GM20431 (cell line): ENCODE data around the gene TJP2.

Experiments
- in situ Hi-C: fragments of 300-500 bp; cut with MseI, MboI; formaldehyde crosslinking; loops from one replicate; pipeline ENCODE4 v1.15.0; 2020; ENCODE audit warnings: low sequenced_read_pairs; ENCODE audit not compliant: unreplicated experiment

The TJP2 gene

GRCh38 chr9:69313175-69313574, 139.1 kb downstream of the TJP2 start:
- in situ Hi-C loops: no loop called here

- in situ Hi-C loops: no loop called here
Observed at GRCh38 chr9:69314547-69314946, 140.5 kb downstream of the TJP2 start.

DNA sequence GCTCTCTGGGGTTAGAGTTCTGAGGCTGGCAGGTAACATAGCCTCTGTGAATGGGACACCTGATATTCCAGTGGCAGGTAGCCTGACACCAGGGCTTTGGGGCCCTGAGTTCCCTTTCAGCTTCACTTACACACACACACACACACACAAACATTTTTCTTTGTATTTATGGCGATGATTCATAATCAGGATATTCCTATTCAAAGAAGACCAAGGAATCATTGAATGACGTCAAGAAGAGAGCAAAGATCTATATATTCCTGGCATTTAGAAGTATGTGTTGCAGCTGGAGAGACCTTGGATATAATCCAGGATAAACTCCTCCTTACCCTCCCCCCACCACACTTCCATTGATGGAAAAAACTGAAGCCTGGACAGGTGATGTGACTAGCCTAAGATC, 143.0 kb downstream of the TJP2 start:
- in situ Hi-C loops: no loop called here

DNA sequence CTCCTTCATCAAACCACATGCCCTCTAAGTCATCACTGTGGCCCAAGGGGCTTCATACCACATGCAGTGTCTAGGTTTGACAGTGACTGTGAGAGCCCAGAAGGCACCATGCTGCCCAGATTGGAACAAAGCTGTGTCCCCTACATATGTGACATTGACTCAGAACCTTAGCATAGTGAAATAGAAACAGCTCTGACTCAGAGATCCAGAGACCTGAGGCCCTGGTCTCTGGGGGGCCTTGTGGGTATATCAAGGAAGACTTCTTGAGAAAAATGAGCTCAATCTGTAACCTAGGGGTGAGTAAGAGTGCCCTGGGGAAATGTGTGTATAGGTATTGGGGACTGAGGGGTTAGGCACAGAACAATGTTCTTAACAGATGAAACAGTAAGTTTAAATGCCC, 143.8 kb downstream of the TJP2 start:
- in situ Hi-C loops: no loop called here

DNA sequence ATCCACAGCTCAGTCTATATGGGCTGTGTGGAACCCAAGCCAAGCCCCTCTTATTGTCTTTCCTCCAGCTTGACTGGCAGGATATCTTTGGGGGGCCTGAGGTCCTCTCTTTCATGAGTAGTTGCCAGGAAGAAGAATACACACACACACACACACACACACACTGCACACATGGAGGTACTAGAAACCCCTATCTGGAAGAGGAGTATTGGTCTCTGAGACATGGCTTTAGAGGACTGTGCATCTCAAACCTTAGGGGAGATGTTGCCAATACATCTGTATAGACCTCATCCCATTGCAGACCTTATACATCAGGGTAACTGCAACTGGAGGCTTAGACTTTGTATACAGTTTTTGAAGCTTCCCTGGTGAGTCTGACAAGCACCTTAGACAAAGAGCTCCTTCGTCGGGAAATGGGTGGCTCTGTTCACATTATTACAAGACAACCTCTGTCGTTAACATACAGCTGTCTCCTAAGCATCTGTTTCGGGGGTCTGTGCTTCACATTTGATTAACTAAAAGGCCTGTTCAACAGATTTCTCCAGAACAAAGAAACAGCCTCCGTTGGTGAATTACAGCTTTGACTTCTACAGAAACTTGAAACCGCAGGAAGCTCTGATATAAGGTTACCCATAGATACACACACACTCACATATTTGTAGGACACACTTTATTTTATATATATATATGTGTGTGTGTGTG, 145.4 kb downstream of the TJP2 start:
- in situ Hi-C loops: no loop called here

- in situ Hi-C loops: no loop called here
Observed at GRCh38 chr9:69322256-69322655, 148.2 kb downstream of the TJP2 start.

DNA sequence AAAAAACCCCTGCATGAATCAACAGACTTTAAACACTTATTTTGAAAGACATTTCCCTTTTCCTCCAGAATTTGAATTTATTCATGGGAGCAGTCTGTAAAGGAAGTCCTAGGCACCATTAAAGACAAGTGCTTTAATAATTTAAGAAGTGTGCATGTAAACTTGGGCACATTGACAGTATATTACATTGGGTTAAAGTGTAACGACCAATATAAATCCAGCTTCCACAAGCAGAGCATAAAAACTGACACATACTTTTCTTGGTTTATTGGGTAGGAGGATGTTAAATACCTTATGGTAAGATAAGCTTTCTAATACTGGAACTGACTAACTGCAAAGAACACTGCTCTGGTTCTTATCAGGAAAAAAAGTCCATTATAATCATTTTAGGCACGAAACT, 149.8 kb downstream of the TJP2 start:
- in situ Hi-C loops: no loop called here
